Activated CD4-positive, alpha-beta T cell treated with anti-CD3 and anti-CD28 coated beads, Interleukin-2, amount 50 U/mL, for 24 hours (primary cell): Measurements from ENCODE around the gene ATP6V1G3.

Source experiments
- DNase-seq, 2 donors: peaks; one replicate each; pipeline ENCODE4 v3.0.0-alpha.2; 2020; ENCODE audit warnings: low read depth in 1 of 2, low spot score in 1 of 2

The ATP6V1G3 gene

DNA sequence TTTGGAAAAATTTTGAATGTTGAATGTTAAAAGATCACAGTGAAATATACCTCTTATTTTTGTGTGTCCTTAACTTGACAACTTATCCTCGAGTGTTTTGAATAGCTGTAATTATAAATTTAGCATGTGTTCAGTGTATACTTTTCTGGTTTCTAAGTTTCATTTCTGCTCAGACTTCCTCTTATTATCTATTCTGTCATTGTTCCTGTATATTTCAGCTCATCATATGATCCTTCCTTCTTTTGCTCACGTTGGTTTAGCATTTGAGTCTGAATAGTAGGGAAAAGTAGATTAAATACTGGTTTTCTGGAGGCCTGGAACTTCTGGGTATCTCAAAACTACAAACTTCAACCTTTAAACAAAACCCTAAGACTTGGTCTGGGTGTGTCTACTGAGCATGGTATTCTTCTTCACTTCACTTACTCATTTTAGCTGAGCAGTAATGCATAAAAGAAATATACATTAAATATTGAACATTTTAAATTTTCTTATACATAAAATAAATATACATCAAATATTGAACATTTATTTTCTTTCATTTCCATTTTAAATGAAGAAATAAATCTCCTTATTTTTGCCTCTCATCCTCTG is 3.3 kb upstream of the ATP6V1G3 start:
- DNase-seq, result no peak

DNA sequence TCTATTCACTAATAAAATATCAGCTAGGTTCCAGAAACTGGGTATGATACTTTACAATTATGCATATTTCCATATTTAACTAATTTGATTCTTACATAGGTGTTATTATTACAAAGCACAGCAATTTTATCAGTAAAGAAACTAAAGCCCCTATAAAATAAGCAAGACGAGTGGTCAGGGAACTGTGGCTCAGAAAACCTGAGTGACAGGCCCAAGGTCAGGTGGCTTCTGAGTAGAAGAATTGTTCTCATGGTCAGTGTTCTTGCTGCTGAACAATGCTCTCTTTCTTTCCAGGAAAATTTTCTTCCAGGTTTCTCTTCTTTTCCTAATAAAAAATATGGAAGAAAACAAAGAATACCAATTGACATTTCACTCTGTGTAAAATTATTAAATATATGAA is 2.2 kb upstream of the ATP6V1G3 start:
- DNase-seq, result no peak

DNA sequence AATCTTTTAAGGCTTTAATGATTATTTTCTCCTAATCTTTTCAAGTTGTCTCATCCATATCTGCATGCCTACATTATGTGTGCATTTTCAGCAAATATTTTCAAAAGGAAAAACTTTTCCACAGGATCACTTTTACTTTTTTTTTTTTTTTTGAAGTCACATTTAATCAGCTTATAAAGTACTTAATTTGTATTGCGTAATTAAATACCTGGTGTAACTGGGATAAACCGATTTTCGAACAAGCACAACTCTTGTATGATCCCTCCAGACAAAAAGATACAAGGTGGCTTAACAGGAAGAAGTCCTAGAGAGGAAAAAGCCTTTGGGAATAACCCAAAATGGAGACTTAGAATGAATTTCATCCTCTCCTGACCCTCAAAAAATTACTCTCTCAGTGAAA is 1.3 kb upstream of the ATP6V1G3 start:
- DNase-seq, result no peak

DNA sequence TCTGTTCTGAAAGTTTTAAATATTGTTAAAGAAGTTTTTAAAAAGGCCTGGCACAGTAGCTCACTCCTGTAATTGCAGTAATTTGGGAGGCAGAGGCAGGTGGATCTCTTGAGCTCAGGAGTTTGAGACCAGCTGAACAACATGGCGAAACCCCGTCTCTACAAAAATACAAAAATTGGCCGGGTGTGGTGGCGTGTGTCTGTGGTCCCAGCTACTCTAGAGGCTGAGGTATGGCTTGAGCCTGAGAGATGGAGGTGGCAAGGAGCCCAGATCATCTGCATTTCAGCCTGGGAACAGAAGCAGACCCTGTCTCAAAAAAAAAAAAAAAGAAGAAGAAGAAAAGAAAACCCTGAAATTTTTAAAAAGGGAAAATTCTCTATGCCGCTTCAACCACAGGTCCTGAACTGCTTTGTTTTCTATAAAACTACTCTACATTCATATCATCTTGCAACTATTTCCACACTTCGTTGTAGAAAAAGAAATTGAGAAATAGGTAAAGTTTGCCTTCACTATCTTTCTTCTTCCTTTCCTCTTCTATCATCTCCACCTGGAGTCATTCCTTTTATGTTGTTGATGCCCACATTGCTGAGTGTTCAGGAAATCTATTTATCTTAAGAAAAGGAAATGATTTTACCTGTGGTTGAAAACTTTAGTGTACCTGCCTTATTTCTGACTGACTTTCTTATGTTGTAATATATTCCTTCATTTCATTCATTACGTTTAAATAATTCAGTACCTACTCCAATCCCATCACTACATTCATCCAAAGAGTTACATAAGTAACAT is 1.7 kb downstream of the ATP6V1G3 start:
- DNase-seq, result no peak

DNA sequence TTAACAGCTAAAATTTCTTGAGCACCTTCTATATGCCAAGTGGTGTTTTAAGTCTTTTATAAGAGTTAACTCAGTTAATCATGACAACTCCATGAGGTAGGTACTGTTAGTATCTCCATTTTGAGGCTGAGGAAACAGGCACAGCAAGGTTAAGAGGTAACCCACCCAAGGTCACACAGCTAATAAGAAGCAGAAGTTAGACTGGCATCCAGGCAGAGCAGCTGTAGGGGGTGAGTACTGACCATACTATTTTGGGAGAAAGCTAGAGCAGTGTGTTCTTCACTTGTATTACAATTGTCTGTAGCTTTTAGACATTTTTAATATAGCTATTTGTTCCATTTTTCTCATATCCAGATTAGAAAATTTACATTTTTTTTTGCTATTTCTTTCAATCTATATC is 4.8 kb downstream of the ATP6V1G3 start:
- DNase-seq, result no peak

DNA sequence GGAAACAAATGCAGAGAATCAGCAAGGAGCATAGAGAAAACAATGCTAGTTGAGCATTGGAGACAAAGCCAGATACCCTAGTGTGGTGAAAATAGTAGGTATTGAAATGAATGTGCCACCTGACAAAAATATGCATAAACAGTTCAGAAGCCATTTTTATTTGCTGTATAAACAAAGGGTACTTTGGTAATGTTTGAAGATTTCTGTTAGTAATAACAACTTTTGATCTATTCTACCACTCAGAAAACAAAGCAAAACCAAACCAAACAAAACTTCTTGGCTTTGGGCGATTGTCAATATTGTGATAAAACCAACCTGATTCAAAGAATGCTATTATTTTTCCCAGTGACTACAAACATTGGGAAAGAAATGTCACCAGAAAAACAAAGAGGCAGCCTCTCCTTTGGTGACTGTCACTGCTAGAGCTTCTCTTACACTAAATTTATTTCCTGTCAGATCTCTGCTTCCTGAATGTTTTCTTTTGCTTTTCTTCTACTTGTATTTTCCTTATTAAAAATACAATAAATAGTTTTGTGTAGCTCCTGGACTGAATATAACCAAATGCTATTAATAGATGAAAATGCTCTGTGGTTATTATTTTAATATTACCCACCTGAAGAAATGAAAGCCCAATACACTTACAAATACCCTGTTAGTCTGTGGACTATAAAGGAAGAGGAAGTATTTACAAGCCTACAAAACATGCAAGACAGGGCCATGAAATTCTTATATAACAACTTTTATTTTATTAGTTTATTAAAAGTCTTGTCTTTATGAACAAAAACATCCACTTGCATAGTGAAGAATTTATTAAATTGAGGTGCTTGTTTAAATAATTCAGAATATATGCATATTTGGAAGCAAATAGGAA is 5.7 kb downstream of the ATP6V1G3 start:
- no peak for DNase-seq

DNA sequence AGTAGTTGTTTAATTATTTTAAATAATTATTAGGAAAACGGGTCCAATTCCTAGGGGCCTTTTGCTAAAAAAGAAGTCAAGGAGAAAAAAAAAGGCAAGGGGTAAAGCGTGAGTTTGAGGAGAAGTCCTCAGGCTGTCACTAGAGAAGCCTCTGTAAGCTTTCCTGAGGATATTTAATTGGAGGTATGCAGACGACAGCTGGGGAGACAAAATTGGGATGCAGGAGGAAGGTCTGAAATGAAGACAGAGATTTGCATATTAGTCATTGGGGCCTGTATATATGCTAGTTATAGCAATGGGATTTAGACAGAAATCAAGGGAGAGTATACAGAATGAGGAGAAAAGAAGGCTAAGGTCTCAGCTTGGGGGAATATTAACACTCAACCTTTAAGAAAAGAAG is 8.6 kb downstream of the ATP6V1G3 start:
- DNase-seq, result no peak

DNA sequence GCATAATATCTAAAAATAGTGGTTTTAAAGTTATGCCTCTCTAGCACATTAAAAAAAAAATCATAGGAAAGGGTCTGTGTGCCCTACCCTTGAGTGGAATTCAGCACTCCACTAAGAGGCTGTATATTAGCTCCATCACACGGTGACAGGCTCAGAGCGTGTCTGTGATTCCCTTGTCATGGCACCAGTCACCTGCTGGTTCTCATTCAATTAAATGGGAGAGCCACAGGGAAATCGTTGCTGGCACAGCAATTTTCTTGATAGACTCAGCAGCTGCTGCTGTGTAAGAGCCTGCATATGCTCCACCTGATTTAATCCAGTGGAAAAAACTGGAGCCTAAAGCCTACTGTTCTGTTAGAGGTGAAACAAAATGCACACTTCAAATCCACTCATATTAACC is 9.5 kb downstream of the ATP6V1G3 start:
- no peak for DNase-seq

DNA sequence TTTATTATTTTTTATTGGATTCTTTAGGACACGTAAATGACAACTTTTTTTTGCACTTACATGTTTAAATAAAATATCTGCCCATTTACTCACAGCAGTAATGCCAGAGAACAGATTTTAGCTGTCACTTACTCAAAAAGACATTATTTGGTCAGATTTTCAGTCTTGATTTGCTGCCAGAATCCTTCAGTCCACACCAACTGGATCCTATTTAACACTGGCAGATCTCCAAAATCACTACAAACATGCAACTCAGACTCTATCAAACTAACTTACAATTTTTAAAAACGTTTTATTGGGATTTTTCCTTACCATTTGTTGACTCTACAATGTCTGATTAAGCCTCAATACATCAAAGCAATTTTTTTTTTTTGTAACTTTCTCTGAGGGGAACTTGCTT is 11.1 kb downstream of the ATP6V1G3 start:
- no peak for DNase-seq

DNA sequence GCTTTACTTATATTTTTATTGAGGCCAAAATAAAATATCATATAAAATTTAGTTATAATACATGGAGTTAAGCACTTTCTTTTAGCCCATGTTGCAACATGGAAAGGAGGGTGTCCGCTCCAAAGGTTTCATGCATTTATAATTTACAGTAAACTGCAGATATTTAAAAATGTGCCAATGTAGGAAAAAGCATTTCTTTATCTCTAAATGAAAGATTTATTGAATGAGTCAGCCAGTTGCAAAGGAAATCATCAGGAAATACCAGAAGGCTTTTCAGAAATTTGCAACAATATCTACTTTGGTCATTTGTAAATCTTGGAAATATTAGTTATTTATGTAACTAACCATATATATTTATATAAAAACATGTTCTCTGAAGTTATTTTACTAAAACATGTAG is 12.1 kb downstream of the ATP6V1G3 start:
- DNase-seq, result no peak

DNA sequence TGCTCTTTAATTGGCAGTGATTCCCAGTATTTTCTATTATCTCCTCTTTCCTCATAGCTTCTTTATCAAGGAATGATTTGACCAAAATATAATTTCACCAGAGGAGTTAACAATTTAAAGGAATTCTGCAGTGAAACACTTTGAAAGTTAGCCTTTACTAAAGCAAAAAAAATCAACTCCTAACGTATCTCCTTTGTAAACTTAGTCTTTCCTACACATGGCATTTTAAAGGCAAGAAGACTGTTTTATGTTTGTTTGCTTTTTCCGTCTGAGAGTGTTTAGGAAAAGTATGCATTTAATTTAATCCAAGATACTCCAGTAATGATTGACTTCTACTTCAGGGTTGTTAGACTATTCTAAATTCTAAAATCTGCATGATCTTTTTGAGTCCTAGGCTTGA is 15.9 kb downstream of the ATP6V1G3 start:
- DNase-seq, result no peak

DNA sequence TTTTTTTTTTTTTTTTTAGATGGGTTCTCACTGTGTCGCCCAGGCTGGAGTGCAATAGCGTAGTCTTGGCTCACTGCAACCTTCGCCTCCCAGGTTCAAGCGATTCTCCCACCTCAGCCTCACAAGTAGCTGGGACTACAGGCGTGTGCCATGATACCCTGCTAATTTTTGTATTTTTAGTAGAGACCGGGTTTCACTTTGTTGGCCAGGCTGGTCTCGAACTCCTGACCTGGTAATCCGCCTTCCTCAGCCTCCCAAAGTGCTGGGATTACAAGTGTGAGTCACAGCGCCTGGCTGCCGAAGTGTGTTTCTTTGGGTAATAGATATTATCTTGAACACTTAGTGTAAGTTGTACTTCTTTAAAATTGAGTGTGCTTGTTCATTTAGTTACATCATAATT is 16.4 kb downstream of the ATP6V1G3 start:
- peak in 1 of 2 donors; percentile 5 for DNase-seq

DNA sequence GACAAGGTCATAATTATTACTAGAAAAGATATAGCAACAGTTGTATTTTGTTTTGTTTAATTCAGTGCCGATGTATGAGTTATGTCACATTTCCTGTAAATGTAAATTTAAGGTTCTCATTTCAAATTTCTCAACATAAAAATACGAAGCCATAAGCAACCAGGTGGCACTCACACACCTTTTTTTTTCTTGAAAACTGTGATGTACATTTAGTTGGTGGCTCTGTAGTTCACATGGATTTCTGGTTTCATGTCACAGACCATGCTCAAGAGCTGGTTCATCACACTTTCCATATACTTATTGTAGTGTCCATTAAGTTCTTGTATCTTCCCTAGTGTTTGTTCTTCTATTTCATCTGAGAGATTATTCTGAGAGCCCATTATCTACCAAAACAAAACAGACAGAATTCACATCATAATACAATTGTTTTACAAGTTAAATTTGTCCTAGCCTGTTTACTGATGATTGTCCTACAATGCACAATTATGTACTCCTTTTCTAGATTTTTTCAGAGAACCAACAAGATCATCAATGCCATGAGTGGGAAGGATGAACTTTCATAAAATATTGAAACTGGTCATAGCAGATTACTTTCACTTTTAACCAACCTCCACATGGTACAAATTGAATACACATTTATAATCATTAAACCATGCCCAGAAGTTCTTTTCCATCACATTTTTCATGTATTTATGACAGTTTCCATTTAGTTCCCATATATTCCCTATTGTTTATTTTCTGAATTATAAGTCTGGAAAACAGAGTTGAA is 17.1 kb downstream of the ATP6V1G3 start:
- peak in 1 of 2 donors; percentile 24 for DNase-seq

DNA sequence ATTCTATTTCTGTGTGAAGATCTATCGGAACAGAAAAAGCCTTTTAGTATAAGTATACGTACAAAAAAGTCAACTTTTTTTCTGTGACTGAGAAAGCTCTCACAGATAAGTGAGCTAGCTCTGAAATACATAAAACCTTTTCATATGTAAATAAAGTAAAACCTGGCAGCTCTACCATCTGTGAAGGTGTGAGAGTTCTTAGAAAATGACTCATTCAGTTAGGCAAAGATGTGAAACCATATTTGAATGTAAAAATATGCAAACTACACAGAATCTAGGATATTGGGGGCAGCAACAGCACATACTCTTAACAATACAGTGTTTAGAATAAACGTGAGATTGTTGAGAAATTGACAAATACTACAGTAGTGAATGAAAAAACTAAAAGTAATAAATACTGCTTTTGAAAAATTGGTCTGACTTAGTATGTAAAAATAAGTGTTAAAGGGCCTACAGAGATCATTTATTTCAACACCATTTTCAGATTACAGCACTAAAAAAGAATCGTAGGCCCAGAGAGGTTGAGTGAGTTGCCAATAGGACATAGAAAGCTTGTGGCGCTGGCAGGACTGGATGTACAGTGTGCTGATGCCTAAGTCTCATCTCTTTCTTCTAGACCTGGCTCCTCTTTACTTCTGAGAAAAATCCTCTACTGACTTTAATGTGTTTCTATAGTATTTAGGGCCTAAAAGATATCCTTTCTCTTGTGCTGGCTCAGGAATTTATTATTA is 19.8 kb downstream of the ATP6V1G3 start:
- no peak for DNase-seq

DNA sequence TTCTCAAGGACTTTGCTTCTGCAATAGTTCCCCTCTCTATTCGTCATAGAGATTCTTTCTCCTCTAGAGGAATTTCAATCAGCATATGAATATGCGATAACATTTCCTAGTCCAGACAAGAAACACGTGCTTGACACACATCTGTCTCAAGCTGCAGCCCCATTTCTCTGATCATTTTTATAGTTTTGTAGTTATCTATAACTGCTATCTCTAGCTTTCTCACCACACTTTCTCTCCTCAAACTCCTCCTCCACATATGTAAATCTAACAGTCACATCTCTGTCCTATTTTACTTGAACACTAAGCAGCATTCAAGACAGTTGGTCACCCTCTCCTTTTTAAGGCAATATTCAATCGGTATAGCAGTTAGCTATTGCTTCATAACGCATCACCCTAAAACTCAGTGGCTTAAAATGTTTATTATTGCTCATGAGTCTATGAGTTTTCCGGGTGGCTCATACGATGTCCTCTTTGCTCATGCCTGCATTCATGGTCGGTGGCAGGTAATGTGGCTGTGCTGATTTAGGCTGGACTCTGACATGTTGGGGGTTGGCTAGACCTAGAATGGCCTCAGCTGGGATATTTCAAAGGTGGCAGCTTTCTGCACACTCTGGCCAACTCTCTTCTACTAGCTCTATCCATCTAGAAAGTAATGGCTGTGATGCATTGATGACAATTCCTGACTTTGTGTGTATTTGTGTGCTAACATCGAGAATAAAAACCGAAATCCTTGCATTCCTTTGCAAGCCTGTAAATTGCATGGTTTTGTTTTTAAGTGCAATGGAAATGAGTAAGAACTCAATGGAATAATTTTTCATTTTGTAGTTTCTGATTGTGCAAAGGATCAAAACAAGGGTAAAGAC is 20.6 kb downstream of the ATP6V1G3 start:
- DNase-seq, result no peak

DNA sequence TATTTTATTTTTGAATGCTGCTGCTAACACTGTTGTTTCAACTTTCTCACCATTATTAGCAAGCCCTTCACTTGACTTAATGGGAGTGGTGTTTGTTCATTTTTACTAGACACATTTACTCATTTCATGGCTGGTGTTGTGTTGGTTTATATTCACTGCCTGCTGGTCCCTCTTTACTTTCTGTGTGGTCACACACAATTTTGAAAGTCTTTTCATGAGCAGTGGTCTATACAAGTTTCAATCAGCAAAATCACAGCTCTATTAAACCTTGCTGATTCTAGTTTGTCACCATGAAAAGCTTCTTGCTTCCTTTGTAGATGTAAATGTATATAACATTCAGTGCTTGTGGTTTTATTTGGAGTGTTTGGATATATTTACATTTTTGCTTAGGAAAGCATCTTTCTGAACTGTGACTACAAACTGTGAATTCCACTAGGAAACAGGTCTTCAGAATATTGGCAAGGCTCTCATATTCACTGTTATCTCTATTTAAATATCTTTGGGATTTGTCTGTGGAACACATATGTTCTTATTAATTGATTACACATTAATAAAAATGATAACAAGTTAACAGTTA is 22.8 kb downstream of the ATP6V1G3 start:
- no peak for DNase-seq

DNA sequence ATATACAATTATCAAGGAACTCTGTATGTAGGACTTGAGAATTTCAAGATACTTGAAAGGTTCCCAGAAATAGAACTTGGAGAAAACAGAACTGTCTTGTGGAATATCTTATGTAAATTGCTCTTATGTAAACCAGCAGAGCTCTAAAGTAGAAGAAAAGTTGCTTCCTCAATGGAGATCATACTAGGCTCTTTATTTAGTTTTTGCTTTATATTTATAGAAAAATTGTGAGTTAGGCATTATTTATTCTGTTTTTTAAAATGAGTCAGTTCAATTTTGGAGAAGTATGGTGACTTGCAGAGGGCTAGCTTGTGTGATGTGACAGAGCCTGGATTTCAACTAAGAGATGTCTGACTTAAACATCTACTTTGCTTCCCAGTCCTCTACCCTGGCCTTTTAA is 40.4 kb downstream of the ATP6V1G3 start:
- no peak for DNase-seq

DNA sequence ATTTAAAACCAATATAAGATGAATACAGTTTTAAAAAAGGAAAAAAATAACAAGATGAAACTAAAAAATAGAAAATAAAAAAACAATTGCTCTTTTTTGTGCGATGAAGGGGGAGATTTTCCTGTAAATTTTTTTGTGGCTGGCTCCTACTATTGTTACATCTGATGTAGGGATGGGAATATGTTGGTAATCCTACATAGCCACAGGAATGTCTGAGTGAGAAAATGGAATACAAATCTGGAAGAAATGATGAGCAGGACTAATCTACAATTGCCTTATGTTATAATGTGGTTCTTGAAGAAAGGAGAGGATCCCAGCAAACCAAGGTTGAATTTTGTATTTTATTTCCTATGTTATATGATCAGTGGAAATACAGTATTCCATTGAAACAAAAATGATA is 40.9 kb downstream of the ATP6V1G3 start:
- no peak for DNase-seq

DNA sequence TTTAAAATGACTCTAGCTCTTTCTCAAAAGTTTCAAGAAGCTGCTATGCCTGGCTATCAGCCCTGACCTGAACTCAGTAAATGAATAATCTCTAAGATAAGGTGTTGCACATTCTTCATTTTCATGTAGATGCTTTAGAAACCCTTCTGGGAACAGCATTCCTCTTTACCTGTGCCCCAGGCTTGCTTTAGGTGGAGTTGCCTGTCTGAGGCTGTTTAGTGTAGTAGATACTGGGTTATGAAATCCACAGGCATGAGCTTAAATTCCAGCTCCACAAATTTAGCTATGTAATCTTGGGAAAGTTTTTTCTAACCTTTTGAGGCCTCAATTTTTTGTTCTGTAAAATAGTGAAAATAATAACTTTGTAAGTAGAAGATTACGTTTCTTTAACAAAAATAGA is 41.6 kb downstream of the ATP6V1G3 start:
- DNase-seq, result no peak

DNA sequence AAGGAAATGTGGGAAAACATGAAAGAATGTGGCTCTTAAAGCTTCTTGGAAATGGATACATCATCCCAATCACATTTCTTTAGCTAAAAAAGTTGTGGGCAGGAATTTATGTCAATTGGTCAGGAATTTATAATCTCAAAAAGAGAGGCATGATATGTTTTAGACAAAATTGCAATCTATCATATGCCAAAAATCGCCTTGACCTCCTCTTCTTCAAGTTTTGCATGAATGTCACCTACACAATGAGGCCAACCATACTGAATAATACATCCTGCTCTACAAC is 42.4 kb downstream of the ATP6V1G3 start:
- no peak for DNase-seq
